GM12878 (cell line): ENCODE results near the gene MRAP2. TPM values are rescaled to one million over a fixed set of nuclear protein-coding genes. Genes with fewer than 3 reads are reported as not detected.
A peak's percentile ranks its signal among the peaks of the same experiment; 100 is the strongest.

Source experiments
- ATAC-seq: fragments of 200-7000 bp; cut with Tn5 transposase; 3 replicates; pipeline ENCODE4 v1.9.1; 2020; ENCODE audit warnings: mild to moderate bottlenecking, moderate library complexity
- BruUV-seq: library from RNA; stranded (reverse); fragments of 400-500 nt; replicated peaks from 2 replicates; lab custom pipeline; 2021; lab: Mats Ljungman, UMichigan
- CTCF ChIA-PET: fragments of 300-600 bp; sonication (Branson Sonifier 250); formaldehyde crosslinking; extraction: SDS; loops from one replicate; lab custom pipeline; 2021; ENCODE audit warnings: inconsistent platforms; lab: Yijun Ruan, JAX
- POLR2A ChIA-PET: fragments of 350-600 bp; formaldehyde crosslinking; extraction: SDS; loops from one replicate; lab custom pipeline; 2021; ENCODE audit warnings: inconsistent platforms; lab: Charles Lee
- RAD21 ChIA-PET: fragments of 300-600 bp; sonication (Branson Sonifier 250); formaldehyde crosslinking; loops from one replicate; lab custom pipeline; 2023; ENCODE audit warnings: antibody characterized with exemption; ENCODE audit not compliant: unreplicated experiment; lab: Charles Lee
- SMC1A ChIA-PET: fragments of 300-600 bp; sonication (Branson Sonifier 250); formaldehyde crosslinking; loops from one replicate; lab custom pipeline; 2023; ENCODE audit not compliant: unreplicated experiment, uncharacterized antibody; lab: Charles Lee
- DNase-seq: peaks from one replicate; pipeline ENCODE4 v3.0.0-alpha.2; 2011; ENCODE audit warnings: low read depth, low spot score
- FAIRE-seq: peaks from 3 replicates; lab custom pipeline; 2011; peaks lifted over from hg19 to GRCh38; lab: Jason Lieb, UNC
- H2AFZ ChIP-seq: 2 replicates; pipeline ENCODE4 v1.6.0; 2011; ENCODE audit warnings: low read depth, low read length, control low read depth; ENCODE audit not compliant: control insufficient read depth
- H3K27ac ChIP-seq: 2 replicates; pipeline ENCODE4 v1.5.1; 2011; ENCODE audit warnings: control low read depth; ENCODE audit not compliant: control insufficient read depth, insufficient read depth
- H3K27me3 ChIP-seq, 2 experiments: replicated peaks in 1 of 2; 2 replicates each; pipeline versions ENCODE4 v1.6.0 to v1.6.1; 2011; ENCODE audit warnings: low read length in 1 of 2; ENCODE audit not compliant: control insufficient read depth in 2 of 2, insufficient read depth in 2 of 2
- H3K36me3 ChIP-seq, 2 experiments: 2 replicates each; pipeline ENCODE4 v1.5.1; 2011; ENCODE audit warnings: low read length in 1 of 2; ENCODE audit not compliant: control insufficient read depth in 2 of 2, insufficient read depth in 2 of 2
- H3K4me1 ChIP-seq: 2 replicates; pipeline ENCODE4 v1.6.1; 2011; ENCODE audit warnings: mild to moderate bottlenecking, low read length, moderate library complexity, mixed read lengths; ENCODE audit not compliant: control insufficient read depth, insufficient read depth
- H3K4me2 ChIP-seq: 2 replicates; pipeline ENCODE4 v1.6.0; 2011; ENCODE audit warnings: control low read depth; ENCODE audit not compliant: control insufficient read depth, insufficient read depth
- H3K4me3 ChIP-seq: fragments of 200-600 bp; sonication (generic); 2 replicates; pipeline ENCODE4 v1.5.1; 2016
- H3K79me2 ChIP-seq: 2 replicates; pipeline ENCODE4 v1.6.0; 2011; ENCODE audit warnings: low read length; ENCODE audit not compliant: control insufficient read depth, insufficient read depth
- H3K9ac ChIP-seq: 2 replicates; pipeline ENCODE4 v1.8.0; 2011; ENCODE audit warnings: low read length, control low read depth, mixed read lengths; ENCODE audit not compliant: control insufficient read depth, insufficient read depth
- H3K9me3 ChIP-seq: replicated peaks from 3 replicates; pipeline ENCODE4 v1.5.1; 2011; ENCODE audit warnings: mild to moderate bottlenecking, low read length; ENCODE audit not compliant: control insufficient read depth, insufficient read depth
- H4K20me1 ChIP-seq: 2 replicates; pipeline ENCODE4 v1.6.0; 2011; ENCODE audit not compliant: control insufficient read depth, insufficient read depth
- ATF7 ChIP-seq: fragments of 450-650 bp; IDR thresholded peaks from 2 replicates; pipeline ENCODE4 v1.6.1; 2016; ENCODE audit warnings: low read depth, mild to moderate bottlenecking
- CHD1 ChIP-seq: IDR thresholded peaks from 2 replicates; pipeline ENCODE4 v1.6.1; 2012; ENCODE audit warnings: low read depth, low read length, improper control_type of control experiment
- JUNB ChIP-seq: IDR thresholded peaks from 2 replicates; pipeline ENCODE4 v1.6.1; 2016; ENCODE audit warnings: antibody characterized with exemption, mild to moderate bottlenecking
- MEF2A ChIP-seq: IDR thresholded peaks from 2 replicates; pipeline ENCODE4 v1.6.1; 2011; ENCODE audit warnings: low read depth, mild to moderate bottlenecking, low read length, moderate library complexity; ENCODE audit not compliant: insufficient read depth
- MEF2B ChIP-seq: fragments of 450-650 bp; IDR thresholded peaks from 2 replicates; pipeline ENCODE4 v1.6.1; 2018; ENCODE audit warnings: mild to moderate bottlenecking, moderate library complexity; ENCODE audit not compliant: partially characterized antibody, poor library complexity, severe bottlenecking
- MTA2 ChIP-seq: fragments of 450-650 bp; IDR thresholded peaks from 2 replicates; pipeline ENCODE4 v1.6.1; 2016; ENCODE audit warnings: low read depth, mild to moderate bottlenecking, moderate library complexity
- NFYA ChIP-seq: IDR thresholded peaks from 2 replicates; pipeline ENCODE4 v1.6.1; 2011; ENCODE audit warnings: low read depth, mild to moderate bottlenecking, low read length, improper control_type of control experiment, borderline replicate concordance
- RB1 ChIP-seq: fragments of 450-650 bp; formaldehyde crosslinking; IDR thresholded peaks from 2 replicates; pipeline ENCODE4 v1.6.1; 2017; ENCODE audit warnings: mild to moderate bottlenecking, borderline replicate concordance
- RUNX3 ChIP-seq: IDR thresholded peaks from 2 replicates; pipeline ENCODE4 v1.6.1; 2012; ENCODE audit warnings: low read length, inconsistent platforms
- SREBF2 ChIP-seq: IDR thresholded peaks from 2 replicates; pipeline ENCODE4 v1.6.1; 2012; ENCODE audit warnings: mild to moderate bottlenecking, low read length
- TCF7 ChIP-seq: IDR thresholded peaks from 2 replicates; pipeline ENCODE4 v1.6.1; 2014; ENCODE audit warnings: antibody characterized with exemption, borderline replicate concordance
- ZNF217 ChIP-seq: fragments of 450-650 bp; IDR thresholded peaks from 2 replicates; pipeline ENCODE4 v1.6.1; 2017; ENCODE audit warnings: antibody characterized with exemption, mild to moderate bottlenecking
- ZNF24 ChIP-seq: fragments of 450-650 bp; IDR thresholded peaks from 2 replicates; pipeline ENCODE4 v1.6.1; 2017; ENCODE audit warnings: antibody characterized with exemption, mild to moderate bottlenecking
- WGBS: methylation state at CpG from one replicate; pipeline ENCODE4 v1.1.6; 2016; ENCODE audit warnings: low lambda C conversion rate; ENCODE audit not compliant: insufficient replicate concordance, insufficient coverage; ENCODE audit errors: missing lambda C conversion rate; 5-methylcytosine and 5-hydroxymethylcytosine counted together
- in situ Hi-C: fragments of 300-500 bp; cut with MboI; formaldehyde crosslinking; loops from 9 replicates; pipeline ENCODE4 v1.14.3; 2018; ENCODE audit warnings: mixed read lengths
- intact Hi-C: fragments of 100-400 bp; cut with micrococcal nuclease; formaldehyde crosslinking; loops from one replicate; pipeline ENCODE4 v1.14.2; 2022; ENCODE audit not compliant: unreplicated experiment
- polyA plus RNA-seq, 11 experiments: library from polyadenylated mRNA; depleted of rRNA in 4 of 11; unstranded in 6 of 11; stranded (reverse) in 5 of 11; fragments of >200 nt; fragmentation: Nextera tagmentation in 4 of 11; fragmentation: Illumina TruSeq in 1 of 11; extraction: Ambion mirVana in 4 of 11; extraction: Trizol in 1 of 11; gene quantifications; 1 replicate in 1 of 11; 2 replicates in 10 of 11; pipeline versions ENCODE4 v1.2.1 to v1.2.3, GENCODE V29; 2011 to 2016; ENCODE audit warnings: inconsistent platforms in 2 of 11, missing spikeins in 2 of 11, low read depth in 1 of 11
- total RNA-seq, 4 experiments: library from RNA; depleted of rRNA in 3 of 4; stranded (reverse); fragments of >200 nt in 3 of 4; fragmentation: Illumina TruSeq in 1 of 4; extraction: Trizol in 1 of 4; gene quantifications; 2 replicates each; pipeline versions ENCODE4 v1.2.1 to v1.2.3, GENCODE V29; 2013 to 2021
- TF ChIP-seq, protein P1 (sequence below): fragments of 450-650 bp; formaldehyde crosslinking; IDR thresholded peaks from 2 replicates; pipeline ENCODE4 v1.4.0; 2022; ENCODE audit warnings: mild to moderate bottlenecking, moderate library complexity
- TF ChIP-seq, protein P2 (sequence below): IDR thresholded peaks from 2 replicates; pipeline ENCODE4 v1.6.1; 2011; ENCODE audit warnings: low read depth, mild to moderate bottlenecking, low read length, moderate library complexity, borderline replicate concordance; ENCODE audit errors: extremely low read depth
- TF ChIP-seq, protein P3 (sequence below): fragments of 450-650 bp; IDR thresholded peaks from 2 replicates; pipeline ENCODE4 v1.6.1; 2018; ENCODE audit warnings: borderline replicate concordance, mild to moderate bottlenecking; ENCODE audit not compliant: partially characterized antibody
- TF ChIP-seq, protein P4 (sequence below): IDR thresholded peaks from 2 replicates; pipeline ENCODE4 v1.6.1; 2012; ENCODE audit warnings: low read length, inconsistent platforms

Gene MRAP2
- total and polyA plus RNA-seq, 10 of the 15 experiments (the other 5 are each of a cell fraction or from before 2014, with no cell fraction given) = not detected

DNA sequence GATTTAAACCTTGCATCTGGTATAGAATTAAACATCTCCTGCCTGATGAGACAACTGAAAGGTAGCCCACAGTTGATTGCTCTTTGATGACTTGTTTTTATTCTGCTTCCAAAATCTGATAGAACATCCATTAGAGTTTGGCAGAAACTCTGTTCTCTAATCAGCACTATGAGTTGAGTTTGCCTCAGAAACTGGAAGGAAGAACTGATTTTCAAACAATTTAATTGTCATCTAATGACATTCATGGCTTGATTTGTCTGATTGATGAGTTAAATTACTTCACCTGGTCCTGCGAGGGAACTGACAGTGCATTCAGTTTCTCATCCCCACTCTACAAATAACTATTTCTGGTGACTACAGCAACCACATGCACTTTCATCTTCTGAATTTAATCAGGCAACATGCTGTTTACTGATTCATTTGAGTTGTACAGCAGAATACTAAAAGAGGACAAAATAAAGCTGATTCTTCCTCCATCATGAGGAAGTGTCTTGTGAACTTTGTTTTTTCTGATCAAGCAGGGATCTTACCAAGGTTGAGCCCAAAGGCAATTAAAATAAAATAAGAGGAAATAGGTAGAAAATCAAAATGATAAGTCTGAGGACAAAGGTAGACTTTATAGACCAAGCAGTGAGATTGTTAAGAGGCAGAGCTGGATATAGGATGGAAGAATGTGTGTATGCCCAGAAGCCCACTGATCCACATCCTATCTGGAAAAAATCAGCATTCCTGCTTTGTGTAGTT is 15.7 kb upstream of the MRAP2 start:
- Histone ChIP-seq H3K4me3 (no peak overlapping the region), H3K27ac (no peak overlapping the region), H3K4me2 (0 out of 2 replicates have a peak overlapping the region, but pooled peaks have one; percentile 2), H3K4me1 (0 out of 2 replicates have a peak, but pooled peaks cover 3% of the 10 kb centered on the region), H3K36me3 (no peaks in the 10 kb centered on the region), H2AFZ (no peak overlapping the region), H3K9ac (no peak overlapping the region), H3K9me3 (no peaks in the 10 kb centered on the region), H3K27me3 (no peaks in the 10 kb centered on the region), H3K79me2 (no peaks in the 10 kb centered on the region), H4K20me1 (no peaks in the 10 kb centered on the region)
- ChIA-PET CTCF (no interaction called here), SMC1A (no interaction called here), POLR2A (no interaction called here), RAD21 (no interaction called here)
- in situ Hi-C loops = no loop called here
- DNase-seq = no peak
- intact Hi-C loops = no loop called here
- peak; percentile 41 for FAIRE-seq
- ATAC-seq = peak; percentile 66
- WGBS = 9% methylated on average over 1 of the region's 1 CpG
- no TSS peak for BruUV-seq
- TF ChIP-seq ZNF217 (no peak), MEF2A (peak; percentile 82), NFYA (no peak), MTA2 (0 out of 2 replicates have a peak, but pooled peaks have one; percentile 10), ATF7 (no peak), RB1 (no peak), CHD1 (no peak), ZNF24 (0 out of 2 replicates have a peak, but pooled peaks have one; percentile 17), JUNB (peak; percentile 61), TCF7 (no peak), RUNX3 (peak; percentile 69), SREBF2 (no peak), MEF2B (peak; percentile 31)
- TF ChIP-seq, protein P1, sequence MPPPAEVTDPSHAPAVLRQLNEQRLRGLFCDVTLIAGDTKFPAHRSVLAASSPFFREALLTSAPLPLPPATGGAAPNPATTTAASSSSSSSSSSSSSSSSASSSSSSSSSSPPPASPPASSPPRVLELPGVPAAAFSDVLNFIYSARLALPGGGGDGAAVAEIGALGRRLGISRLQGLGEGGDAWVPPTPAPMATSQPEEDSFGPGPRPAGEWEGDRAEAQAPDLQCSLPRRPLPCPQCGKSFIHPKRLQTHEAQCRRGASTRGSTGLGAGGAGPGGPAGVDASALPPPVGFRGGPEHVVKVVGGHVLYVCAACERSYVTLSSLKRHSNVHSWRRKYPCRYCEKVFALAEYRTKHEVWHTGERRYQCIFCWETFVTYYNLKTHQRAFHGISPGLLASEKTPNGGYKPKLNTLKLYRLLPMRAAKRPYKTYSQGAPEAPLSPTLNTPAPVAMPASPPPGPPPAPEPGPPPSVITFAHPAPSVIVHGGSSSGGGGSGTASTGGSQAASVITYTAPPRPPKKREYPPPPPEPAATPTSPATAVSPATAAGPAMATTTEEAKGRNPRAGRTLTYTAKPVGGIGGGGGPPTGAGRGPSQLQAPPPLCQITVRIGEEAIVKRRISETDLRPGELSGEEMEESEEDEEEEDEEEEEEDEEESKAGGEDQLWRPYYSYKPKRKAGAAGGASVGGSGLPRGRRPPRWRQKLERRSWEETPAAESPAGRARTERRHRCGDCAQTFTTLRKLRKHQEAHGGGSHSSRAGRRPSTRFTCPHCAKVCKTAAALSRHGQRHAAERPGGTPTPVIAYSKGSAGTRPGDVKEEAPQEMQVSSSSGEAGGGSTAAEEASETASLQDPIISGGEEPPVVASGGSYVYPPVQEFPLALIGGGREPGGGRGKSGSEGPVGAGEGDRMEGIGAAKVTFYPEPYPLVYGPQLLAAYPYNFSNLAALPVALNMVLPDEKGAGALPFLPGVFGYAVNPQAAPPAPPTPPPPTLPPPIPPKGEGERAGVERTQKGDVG = no peak
- TF ChIP-seq, protein P2, sequence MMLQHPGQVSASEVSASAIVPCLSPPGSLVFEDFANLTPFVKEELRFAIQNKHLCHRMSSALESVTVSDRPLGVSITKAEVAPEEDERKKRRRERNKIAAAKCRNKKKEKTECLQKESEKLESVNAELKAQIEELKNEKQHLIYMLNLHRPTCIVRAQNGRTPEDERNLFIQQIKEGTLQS = no peak
- TF ChIP-seq, protein P3, sequence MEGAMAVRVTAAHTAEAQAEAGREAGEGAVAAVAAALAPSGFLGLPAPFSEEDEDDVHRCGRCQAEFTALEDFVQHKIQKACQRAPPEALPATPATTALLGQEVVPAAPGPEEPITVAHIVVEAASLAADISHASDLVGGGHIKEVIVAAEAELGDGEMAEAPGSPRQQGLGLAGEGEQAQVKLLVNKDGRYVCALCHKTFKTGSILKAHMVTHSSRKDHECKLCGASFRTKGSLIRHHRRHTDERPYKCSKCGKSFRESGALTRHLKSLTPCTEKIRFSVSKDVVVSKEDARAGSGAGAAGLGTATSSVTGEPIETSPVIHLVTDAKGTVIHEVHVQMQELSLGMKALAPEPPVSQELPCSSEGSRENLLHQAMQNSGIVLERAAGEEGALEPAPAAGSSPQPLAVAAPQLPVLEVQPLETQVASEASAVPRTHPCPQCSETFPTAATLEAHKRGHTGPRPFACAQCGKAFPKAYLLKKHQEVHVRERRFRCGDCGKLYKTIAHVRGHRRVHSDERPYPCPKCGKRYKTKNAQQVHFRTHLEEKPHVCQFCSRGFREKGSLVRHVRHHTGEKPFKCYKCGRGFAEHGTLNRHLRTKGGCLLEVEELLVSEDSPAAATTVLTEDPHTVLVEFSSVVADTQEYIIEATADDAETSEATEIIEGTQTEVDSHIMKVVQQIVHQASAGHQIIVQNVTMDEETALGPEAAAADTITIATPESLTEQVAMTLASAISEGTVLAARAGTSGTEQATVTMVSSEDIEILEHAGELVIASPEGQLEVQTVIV = no peak
- TF ChIP-seq, protein P4, sequence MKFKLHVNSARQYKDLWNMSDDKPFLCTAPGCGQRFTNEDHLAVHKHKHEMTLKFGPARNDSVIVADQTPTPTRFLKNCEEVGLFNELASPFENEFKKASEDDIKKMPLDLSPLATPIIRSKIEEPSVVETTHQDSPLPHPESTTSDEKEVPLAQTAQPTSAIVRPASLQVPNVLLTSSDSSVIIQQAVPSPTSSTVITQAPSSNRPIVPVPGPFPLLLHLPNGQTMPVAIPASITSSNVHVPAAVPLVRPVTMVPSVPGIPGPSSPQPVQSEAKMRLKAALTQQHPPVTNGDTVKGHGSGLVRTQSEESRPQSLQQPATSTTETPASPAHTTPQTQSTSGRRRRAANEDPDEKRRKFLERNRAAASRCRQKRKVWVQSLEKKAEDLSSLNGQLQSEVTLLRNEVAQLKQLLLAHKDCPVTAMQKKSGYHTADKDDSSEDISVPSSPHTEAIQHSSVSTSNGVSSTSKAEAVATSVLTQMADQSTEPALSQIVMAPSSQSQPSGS = peak; percentile 53; the same call in 1 of the 2 replicates
